GM12873 (cell line): Measurements from ENCODE around the gene LMO1.

ENCODE experiments used
- TF ChIP-seq, protein P1 (sequence below): IDR thresholded peaks from 2 replicates; pipeline ENCODE4 v1.5.1; 2012; ENCODE audit warnings: low read depth, mild to moderate bottlenecking, moderate library complexity, low read length, control low read depth; ENCODE audit not compliant: insufficient read depth; ENCODE audit errors: missing control alignments

The LMO1 gene

DNA sequence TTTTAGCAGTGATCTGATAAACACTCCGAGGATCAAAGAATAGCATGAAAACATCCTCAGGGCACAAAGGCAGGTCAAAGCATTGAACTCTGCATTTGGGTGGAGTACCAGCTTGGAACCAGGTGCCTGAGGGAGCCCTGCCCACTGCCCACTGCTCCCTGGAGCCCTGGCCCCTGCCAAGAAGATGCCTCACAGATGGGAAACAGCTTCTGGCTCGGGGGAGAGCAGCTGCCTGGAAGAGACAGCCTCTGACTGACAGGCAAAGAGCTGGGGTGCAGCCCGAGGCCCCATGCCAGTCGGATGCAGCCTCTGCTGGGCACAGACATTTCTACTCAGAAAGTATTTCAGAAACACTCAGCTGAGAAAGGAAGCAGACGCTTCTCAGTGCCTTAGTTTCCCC lies 13.2 kb downstream of the LMO1 start:
- TF ChIP-seq, protein P1, sequence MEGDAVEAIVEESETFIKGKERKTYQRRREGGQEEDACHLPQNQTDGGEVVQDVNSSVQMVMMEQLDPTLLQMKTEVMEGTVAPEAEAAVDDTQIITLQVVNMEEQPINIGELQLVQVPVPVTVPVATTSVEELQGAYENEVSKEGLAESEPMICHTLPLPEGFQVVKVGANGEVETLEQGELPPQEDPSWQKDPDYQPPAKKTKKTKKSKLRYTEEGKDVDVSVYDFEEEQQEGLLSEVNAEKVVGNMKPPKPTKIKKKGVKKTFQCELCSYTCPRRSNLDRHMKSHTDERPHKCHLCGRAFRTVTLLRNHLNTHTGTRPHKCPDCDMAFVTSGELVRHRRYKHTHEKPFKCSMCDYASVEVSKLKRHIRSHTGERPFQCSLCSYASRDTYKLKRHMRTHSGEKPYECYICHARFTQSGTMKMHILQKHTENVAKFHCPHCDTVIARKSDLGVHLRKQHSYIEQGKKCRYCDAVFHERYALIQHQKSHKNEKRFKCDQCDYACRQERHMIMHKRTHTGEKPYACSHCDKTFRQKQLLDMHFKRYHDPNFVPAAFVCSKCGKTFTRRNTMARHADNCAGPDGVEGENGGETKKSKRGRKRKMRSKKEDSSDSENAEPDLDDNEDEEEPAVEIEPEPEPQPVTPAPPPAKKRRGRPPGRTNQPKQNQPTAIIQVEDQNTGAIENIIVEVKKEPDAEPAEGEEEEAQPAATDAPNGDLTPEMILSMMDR = no peak

DNA sequence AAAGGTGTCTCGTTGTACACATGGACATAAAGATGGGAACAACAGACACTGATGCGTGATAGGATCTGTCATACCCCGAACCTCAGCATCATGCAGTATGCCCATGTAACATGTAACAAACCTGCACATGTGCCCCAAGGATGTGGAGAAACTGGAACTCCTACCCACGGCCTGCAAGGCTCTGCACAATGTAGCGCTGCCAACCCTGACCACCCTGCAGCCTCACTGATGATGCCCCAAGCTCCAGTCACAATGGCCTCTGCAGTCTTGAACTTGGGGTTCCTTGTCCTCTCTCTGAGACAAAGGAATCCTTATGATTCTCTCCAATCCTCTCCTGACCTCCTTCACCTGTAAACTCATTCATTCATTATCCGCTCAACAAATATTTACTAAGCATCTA lies 14.2 kb downstream of the LMO1 start:
- TF ChIP-seq, protein P1 = no peak

DNA sequence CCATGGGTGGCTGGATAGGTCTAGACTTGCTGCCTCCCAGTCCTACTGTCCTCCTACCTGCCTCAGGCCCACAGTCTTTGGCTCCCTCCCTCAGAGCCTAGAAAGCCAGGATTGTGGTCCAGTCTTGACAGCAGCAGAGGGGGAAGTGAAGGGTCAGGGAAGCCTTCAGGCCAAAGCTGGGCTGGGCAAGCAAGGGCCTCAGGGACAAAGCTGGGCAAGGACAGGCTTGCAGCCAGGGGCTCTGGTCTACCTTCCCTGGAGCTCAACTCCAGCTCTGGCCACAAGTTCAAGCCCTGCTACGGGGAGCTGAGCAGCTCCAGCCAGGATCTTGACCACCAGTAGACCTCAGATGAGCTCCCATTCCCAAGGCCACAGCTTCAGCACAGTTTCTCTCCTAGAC lies 14.9 kb downstream of the LMO1 start:
- TF ChIP-seq, protein P1 = no peak

DNA sequence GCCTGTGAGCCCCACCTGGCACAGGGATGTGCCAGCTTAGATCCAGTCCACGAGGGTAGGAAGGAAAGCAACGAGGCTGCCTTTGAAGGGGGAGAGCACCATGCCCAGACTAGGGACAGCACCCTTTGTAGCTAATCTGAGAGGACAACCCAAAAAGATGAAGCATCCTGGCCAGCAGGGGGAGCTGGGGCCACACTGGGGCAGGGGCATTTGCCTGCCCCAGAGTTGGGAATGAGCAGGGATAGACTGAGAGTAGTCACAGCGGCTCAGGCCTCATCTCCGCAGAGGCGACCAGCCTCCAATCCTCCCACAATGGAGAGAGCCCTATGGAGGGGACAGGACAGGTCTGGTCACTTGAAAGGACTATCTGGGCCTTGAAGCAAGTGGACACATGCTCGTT lies 16.4 kb downstream of the LMO1 start:
- TF ChIP-seq, protein P1 = peak; percentile 70

DNA sequence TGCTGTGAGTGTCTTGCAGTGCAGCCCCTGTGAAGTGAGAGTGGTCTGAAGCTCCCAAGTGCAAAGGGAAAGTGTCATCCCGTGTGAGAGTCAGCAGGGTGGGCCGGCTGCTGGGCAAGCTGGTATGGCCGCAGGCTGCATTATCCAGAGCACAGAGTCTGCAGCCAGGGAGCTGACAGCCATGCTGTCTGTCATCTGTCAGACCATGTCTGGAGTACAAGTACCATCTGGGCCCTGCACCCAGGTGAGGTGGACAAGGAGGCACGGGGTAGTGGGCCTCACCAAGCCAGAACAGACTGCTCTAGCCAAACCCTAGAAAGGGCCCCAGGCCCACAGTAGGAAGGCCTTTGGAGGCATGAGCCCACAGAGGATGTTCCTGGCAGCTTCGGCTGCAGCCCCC lies 20.2 kb downstream of the LMO1 start:
- TF ChIP-seq, protein P1 = no peak

DNA sequence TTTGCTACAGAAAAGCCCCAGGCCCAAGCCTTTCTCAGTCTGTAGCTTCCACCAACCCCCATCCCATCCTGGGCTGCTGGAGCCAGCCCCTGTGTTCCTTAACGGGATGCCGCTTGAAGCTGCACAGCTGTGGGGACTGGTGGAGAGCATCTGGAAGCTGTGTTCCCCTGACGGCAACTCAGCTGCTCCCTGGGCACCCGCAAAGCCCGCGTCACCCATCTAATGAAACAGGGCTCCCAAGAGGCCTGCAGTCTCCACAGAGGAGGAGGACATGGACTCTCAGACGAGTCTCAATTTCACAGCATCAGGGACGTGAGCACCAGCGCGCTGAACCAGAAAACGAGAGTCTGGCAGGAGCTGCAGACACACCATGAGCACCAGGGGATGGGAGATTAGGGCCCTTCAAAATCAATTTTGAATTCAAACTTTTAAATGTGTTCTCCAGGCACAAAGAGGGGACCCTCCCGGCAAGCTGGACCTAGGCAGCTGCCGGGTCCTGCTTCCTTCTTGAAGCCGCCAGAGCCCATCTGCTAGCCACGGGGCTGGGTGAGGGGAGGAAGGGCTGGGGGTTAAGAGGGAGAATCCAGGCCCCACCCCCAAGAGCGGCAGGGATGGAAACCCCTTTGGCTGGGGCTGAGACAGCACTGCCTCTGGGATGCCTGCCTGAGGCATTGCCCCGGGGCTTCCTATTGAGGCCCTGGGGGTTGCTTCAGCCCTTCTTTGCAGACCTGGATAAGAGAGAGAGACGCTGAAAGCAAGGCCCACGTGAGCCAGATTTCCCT lies 21.0 kb downstream of the LMO1 start:
- TF ChIP-seq, protein P1 = no peak

DNA sequence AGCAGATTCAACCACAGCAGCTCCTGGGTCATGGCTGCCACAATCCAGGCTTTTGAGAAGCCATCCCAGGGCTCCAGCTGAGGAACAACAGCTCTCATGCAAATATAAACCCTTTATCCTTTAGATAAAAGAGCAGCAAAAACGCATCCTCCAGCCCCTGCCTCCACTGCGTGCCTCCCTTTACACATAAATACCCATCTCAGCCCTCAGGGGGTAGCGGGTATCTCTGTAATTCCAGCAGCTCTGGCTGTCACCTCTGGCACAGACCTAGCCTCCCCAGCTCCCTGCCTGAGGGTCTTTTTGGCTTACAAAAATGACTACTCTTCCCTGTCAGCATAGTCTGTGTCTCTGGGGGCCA lies 21.6 kb downstream of the LMO1 start:
- TF ChIP-seq, protein P1 = no peak
